Loucy (cell line): Measurements from ENCODE around the gene KCNQ5.

ENCODE experiments used
- EZH2phosphoT487 ChIP-seq: fragments of 200-600 bp; IDR thresholded peaks from 2 replicates; pipeline ENCODE4 v1.6.1; 2018; ENCODE audit warnings: antibody characterized with exemption, mild to moderate bottlenecking, moderate library complexity, borderline replicate concordance
- TF ChIP-seq, protein P1 (sequence below): fragments of 200-600 bp; sonication (generic); conservative IDR thresholded peaks from 2 replicates; pipeline ENCODE4 v1.5.1; 2014; ENCODE audit warnings: mild to moderate bottlenecking, antibody characterized with exemption, low read length

DNA sequence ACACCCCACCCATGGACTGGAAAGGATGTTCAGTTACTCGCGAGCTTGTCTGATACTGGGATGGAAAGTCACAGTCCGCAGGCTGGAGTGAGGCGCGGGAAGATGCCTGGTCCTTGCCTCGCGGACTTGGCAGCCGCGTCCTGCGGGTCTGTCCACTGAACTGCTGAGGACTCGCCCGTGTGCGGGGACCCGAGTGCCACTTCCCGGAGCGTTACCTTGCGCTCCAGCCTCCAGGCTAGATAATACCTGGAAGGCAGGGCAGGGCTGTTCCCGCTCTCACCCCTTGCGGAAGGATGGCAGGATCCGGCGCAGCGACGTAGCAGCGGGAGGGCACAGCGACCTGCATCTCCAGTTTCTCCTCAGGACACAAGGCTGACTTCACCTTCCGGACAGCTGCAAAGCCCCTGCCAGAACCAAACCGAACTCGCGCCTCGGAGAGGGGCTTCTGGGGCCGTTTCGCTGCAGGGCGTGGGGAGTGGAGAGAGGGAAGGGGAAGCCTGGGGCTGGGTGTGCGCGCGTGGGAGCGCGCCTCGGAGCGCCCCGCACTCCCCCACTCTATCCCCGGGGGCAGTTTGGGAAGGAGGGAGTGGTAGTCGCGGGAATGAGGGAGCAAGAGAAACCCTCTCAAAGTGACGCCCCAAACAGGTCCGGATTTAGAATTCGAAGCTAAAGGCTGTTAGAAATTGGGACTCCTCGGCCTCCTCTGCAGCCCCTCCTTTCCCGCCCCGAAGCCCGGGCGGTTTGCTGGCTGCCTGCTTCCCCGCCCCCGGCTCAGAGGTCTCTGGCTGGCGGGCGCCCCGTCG is at the start of gene KCNQ5:
- TF ChIP-seq EZH2phosphoT487: no peak
- TF ChIP-seq, protein P1, sequence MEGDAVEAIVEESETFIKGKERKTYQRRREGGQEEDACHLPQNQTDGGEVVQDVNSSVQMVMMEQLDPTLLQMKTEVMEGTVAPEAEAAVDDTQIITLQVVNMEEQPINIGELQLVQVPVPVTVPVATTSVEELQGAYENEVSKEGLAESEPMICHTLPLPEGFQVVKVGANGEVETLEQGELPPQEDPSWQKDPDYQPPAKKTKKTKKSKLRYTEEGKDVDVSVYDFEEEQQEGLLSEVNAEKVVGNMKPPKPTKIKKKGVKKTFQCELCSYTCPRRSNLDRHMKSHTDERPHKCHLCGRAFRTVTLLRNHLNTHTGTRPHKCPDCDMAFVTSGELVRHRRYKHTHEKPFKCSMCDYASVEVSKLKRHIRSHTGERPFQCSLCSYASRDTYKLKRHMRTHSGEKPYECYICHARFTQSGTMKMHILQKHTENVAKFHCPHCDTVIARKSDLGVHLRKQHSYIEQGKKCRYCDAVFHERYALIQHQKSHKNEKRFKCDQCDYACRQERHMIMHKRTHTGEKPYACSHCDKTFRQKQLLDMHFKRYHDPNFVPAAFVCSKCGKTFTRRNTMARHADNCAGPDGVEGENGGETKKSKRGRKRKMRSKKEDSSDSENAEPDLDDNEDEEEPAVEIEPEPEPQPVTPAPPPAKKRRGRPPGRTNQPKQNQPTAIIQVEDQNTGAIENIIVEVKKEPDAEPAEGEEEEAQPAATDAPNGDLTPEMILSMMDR: no peak
